SK-N-SH (cell line): ENCODE results near the gene ICE1. TPM values are rescaled to one million over a fixed set of nuclear protein-coding genes. Genes with fewer than 3 reads are reported as not detected.

Experiments
- CTCF ChIA-PET: fragments of 300-600, 350-600 bp; formaldehyde crosslinking; extraction: SDS; loops from one replicate; lab custom pipeline; 2021; lab: Yijun Ruan, JAX
- POLR2A ChIA-PET: fragments of 350-600 bp; sonication (Branson Sonifier 250); formaldehyde crosslinking; extraction: SDS; loops from one replicate; lab custom pipeline; 2020; ENCODE audit warnings: antibody characterized with exemption, inconsistent platforms; lab: Yijun Ruan, JAX
- DNase-seq: peaks from one replicate; pipeline ENCODE4 v3.0.0; 2012
- H2AFZ ChIP-seq: fragments of 200-600 bp; sonication (generic); 2 replicates; pipeline ENCODE4 v1.8.1; 2016; ENCODE audit warnings: antibody characterized with exemption, mild to moderate bottlenecking, low read depth
- H3F3A ChIP-seq: fragments of 200-600 bp; sonication (generic); replicated peaks from 2 replicates; pipeline ENCODE3; 2016; ENCODE audit warnings: antibody characterized with exemption, mild to moderate bottlenecking; ENCODE audit not compliant: insufficient read depth
- H3K27ac ChIP-seq, 2 experiments: fragments of 200-500 bp in 1 of 2; fragments of 200-600 bp in 1 of 2; sonication (Bioruptor generic) in 1 of 2; sonication (generic), shearing (Covaris generic) in 1 of 2; 2 replicates each; pipeline versions ENCODE4 v1.5.1 to v1.6.1; 2014 to 2016; ENCODE audit warnings: low read depth in 2 of 2, inconsistent platforms in 1 of 2, low read length in 1 of 2, mild to moderate bottlenecking in 1 of 2, mixed read lengths in 1 of 2
- H3K27me3 ChIP-seq: fragments of 200-600 bp; sonication (generic), shearing (Covaris generic); 2 replicates; pipeline ENCODE4 v1.6.1; 2016; ENCODE audit warnings: mixed run types; ENCODE audit not compliant: insufficient read depth
- H3K36me3 ChIP-seq, 2 experiments: fragments of 200-500 bp in 1 of 2; fragments of 200-600 bp in 1 of 2; sonication (Bioruptor generic) in 1 of 2; sonication (generic) in 1 of 2; replicated peaks in 1 of 2; 2 replicates each; pipeline versions ENCODE3 to v1.5.1; 2014 to 2016; ENCODE audit warnings: low read length in 1 of 2, mild to moderate bottlenecking in 1 of 2; ENCODE audit not compliant: insufficient read depth in 2 of 2, control insufficient read depth in 1 of 2
- H3K4me1 ChIP-seq, 2 experiments: fragments of 200-500 bp in 1 of 2; fragments of 200-600 bp in 1 of 2; sonication (Bioruptor generic) in 1 of 2; sonication (generic), shearing (Covaris generic) in 1 of 2; 2 replicates each; pipeline versions ENCODE4 v1.5.1 to v1.6.1; 2014 to 2016; ENCODE audit warnings: low read depth in 1 of 2, low read length in 1 of 2, mixed run types in 1 of 2; ENCODE audit not compliant: insufficient read depth in 2 of 2, control insufficient read depth in 1 of 2
- H3K4me2 ChIP-seq: fragments of 200-600 bp; sonication (generic), shearing (Covaris generic); 2 replicates; pipeline ENCODE4 v1.6.1; 2017; ENCODE audit warnings: mixed run types
- H3K4me3 ChIP-seq, 2 experiments: fragments of 200-500 bp in 1 of 2; fragments of 200-600 bp in 1 of 2; sonication (Bioruptor generic) in 1 of 2; sonication (generic), shearing (Covaris generic) in 1 of 2; 2 replicates each; pipeline versions ENCODE4 v1.5.1 to v1.8.1; 2014 to 2016; ENCODE audit warnings: low read depth in 2 of 2, inconsistent platforms in 1 of 2, low read length in 1 of 2, mild to moderate bottlenecking in 1 of 2, mixed read lengths in 1 of 2, moderate library complexity in 1 of 2
- H3K79me2 ChIP-seq: fragments of 200-600 bp; sonication (generic); 2 replicates; pipeline ENCODE4 v1.8.1; 2017; ENCODE audit warnings: mild to moderate bottlenecking; ENCODE audit not compliant: insufficient read depth
- H3K9ac ChIP-seq: fragments of 200-600 bp; sonication (generic); 2 replicates; pipeline ENCODE4 v1.6.1; 2017; ENCODE audit warnings: mixed run types
- H3K9me2 ChIP-seq: fragments of 200-600 bp; sonication (generic); 2 replicates; pipeline ENCODE4 v1.6.1; 2017; ENCODE audit warnings: mixed run types
- H3K9me3 ChIP-seq: fragments of 200-600 bp; sonication (generic); 2 replicates; pipeline ENCODE4 v1.6.1; 2017; ENCODE audit warnings: mixed run types, mild to moderate bottlenecking, moderate library complexity
- H4K20me1 ChIP-seq: fragments of 200-600 bp; sonication (generic); 2 replicates; pipeline ENCODE4 v1.6.1; 2017; ENCODE audit warnings: mild to moderate bottlenecking, mixed run types; ENCODE audit not compliant: insufficient read depth
- EP300 ChIP-seq, 2 experiments: IDR thresholded peaks; 2 replicates each; pipeline versions ENCODE4 v1.4.0 to v1.6.1; 2012; ENCODE audit warnings: borderline replicate concordance in 1 of 2, low read depth in 1 of 2, low read length in 1 of 2
- EZH2phosphoT487 ChIP-seq: fragments of 200-600 bp; sonication (generic); IDR thresholded peaks from 2 replicates; pipeline ENCODE4 v1.6.1; 2017; ENCODE audit warnings: low read depth, mixed run types, mild to moderate bottlenecking, antibody characterized with exemption, moderate library complexity, borderline replicate concordance
- FOSL2 ChIP-seq: IDR thresholded peaks from 2 replicates; pipeline ENCODE4 v1.4.0; 2012; ENCODE audit warnings: low read depth, mild to moderate bottlenecking, moderate library complexity, borderline replicate concordance
- FOXM1 ChIP-seq: IDR thresholded peaks from 2 replicates; pipeline ENCODE4 v1.4.0; 2012; ENCODE audit warnings: low read depth, mild to moderate bottlenecking
- GABPA ChIP-seq: IDR thresholded peaks from 2 replicates; pipeline ENCODE4 v1.4.0; 2012; ENCODE audit warnings: low read depth, mild to moderate bottlenecking
- JUND ChIP-seq: IDR thresholded peaks from 2 replicates; pipeline ENCODE4 v1.4.0; 2012
- MEF2A ChIP-seq: IDR thresholded peaks from 2 replicates; pipeline ENCODE4 v1.4.0; 2012; ENCODE audit warnings: low read depth, borderline replicate concordance
- NRF1 ChIP-seq: IDR thresholded peaks from 2 replicates; pipeline ENCODE4 v1.6.1; 2012; ENCODE audit warnings: low read depth, mild to moderate bottlenecking, low read length
- POLR2AphosphoS5 ChIP-seq: IDR thresholded peaks from 2 replicates; pipeline ENCODE4 v1.6.1; 2012; ENCODE audit warnings: low read depth, low read length
- RFX5 ChIP-seq: IDR thresholded peaks from 2 replicates; pipeline ENCODE4 v1.6.1; 2012; ENCODE audit warnings: mild to moderate bottlenecking, improper control_type of control experiment, low read length
- SIN3A ChIP-seq: IDR thresholded peaks from 2 replicates; pipeline ENCODE4 v1.6.1; 2012; ENCODE audit warnings: low read depth, mild to moderate bottlenecking, low read length, moderate library complexity, borderline replicate concordance
- SMC3 ChIP-seq: IDR thresholded peaks from 2 replicates; pipeline ENCODE4 v1.6.1; 2012; ENCODE audit warnings: low read depth, low read length, improper control_type of control experiment
- TAF1 ChIP-seq: IDR thresholded peaks from 2 replicates; pipeline ENCODE4 v1.6.1; 2012; ENCODE audit warnings: low read depth, mild to moderate bottlenecking, low read length, moderate library complexity, borderline replicate concordance
- TEAD4 ChIP-seq: IDR thresholded peaks from 2 replicates; pipeline ENCODE4 v1.4.0; 2012; ENCODE audit warnings: mild to moderate bottlenecking, borderline replicate concordance; ENCODE audit not compliant: insufficient read depth
- WGBS: methylation state at CpG from one replicate; pipeline ENCODE4 v1.1.6; 2017; ENCODE audit warnings: low lambda C conversion rate; 5-methylcytosine and 5-hydroxymethylcytosine counted together
- polyA plus RNA-seq, 3 experiments: library from polyadenylated mRNA; depleted of rRNA; stranded (reverse); fragments of >200 nt; gene quantifications; 2 replicates each; pipeline ENCODE4 v1.2.3, GENCODE V29; 2012
- TF ChIP-seq, protein P1 (sequence below): fragments of 150-350 bp; IDR thresholded peaks from 2 replicates; pipeline ENCODE4 v1.6.1; 2016; ENCODE audit warnings: mild to moderate bottlenecking, low read depth, low read length
- TF ChIP-seq, protein P2 (sequence below): fragments of 200-600 bp; sonication (generic); IDR thresholded peaks from 2 replicates; pipeline ENCODE4 v1.6.1; 2017; ENCODE audit warnings: antibody characterized with exemption, mild to moderate bottlenecking, moderate library complexity
- TF ChIP-seq, protein P3 (sequence below): fragments of 150-350 bp; IDR thresholded peaks from 2 replicates; pipeline ENCODE4 v1.6.1; 2017; ENCODE audit warnings: antibody characterized with exemption, low read length, low read depth, borderline replicate concordance
- TF ChIP-seq, protein P4 (sequence below): IDR thresholded peaks from 2 replicates; pipeline ENCODE4 v1.4.0; 2012; ENCODE audit warnings: low read depth

The ICE1 gene
- polyA plus RNA-seq, 1 of the 3 experiments (the other 2 are of a cell fraction): 9.4 TPM

DNA sequence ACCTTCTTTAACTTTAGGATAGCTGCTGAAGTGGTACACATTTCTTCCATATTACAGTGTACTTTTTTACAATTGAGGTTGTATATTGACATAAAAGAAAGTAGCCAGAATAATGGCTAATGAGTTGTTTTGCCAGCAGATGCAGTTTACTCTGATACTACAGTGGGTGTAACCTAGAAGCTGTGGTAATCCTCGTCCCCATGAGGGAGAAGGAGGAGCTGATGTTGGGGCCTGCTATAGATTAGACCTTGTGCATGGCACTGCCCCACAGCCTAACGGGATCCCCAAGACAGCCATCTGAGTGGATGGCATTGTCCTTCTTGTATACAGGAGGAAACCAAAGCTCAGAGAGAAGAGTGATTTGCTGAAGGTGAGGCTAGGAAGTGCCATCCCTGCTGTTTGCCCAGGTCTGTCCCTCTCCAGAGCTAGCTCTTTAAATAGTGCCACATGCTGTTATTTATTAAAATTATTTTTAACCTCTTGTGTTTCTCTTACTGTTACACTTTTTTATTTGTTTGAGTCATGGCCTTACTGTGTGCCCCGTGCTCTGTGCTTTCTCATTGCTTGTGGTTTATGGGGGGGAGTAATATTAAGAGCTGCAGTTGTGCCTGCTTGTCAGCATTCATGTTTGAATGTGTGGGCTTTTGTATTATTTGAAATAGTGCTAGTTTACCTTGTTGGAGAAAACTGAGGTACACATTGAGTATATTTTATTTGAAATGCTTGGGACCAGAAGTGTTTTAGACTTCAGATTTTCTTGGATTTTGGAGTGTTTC is 65.3 kb downstream of the ICE1 start:
- Histone ChIP-seq H3K79me2 (no peaks in the 10 kb centered on the region), H3F3A (peaks cover 9% of the 10 kb centered on the region), H3K4me1 (peaks cover 0 to 9% of the 10 kb centered on the region in 2 experiments; a peak in 1 of 4 replicates), H3K27ac (no peak overlapping the region), H2AFZ (no peak overlapping the region), H3K9me3 (no peaks in the 10 kb centered on the region), H3K9ac (no peak overlapping the region), H4K20me1 (no peaks in the 10 kb centered on the region; the same call in 1 of the 2 replicates), H3K4me3 (no peak overlapping the region), H3K27me3 (no peaks in the 10 kb centered on the region), H3K36me3 (peaks cover 20 to 52% of the 10 kb centered on the region in 2 experiments), H3K9me2 (no peaks in the 10 kb centered on the region), H3K4me2 (no peak overlapping the region)
- CTCF ChIA-PET: interaction anchor here (0.8 to 2.0 kb wide), 5 partner anchors 9 to 1090 kb away, joined by 3 to 11 read pairs (median 4); no protein-coding TSS in a partner anchor
- no peak for DNase-seq
- TF ChIP-seq TAF1 (no peak), FOXM1 (no peak), JUND (no peak), FOSL2 (no peak)
- TF ChIP-seq, protein P1, sequence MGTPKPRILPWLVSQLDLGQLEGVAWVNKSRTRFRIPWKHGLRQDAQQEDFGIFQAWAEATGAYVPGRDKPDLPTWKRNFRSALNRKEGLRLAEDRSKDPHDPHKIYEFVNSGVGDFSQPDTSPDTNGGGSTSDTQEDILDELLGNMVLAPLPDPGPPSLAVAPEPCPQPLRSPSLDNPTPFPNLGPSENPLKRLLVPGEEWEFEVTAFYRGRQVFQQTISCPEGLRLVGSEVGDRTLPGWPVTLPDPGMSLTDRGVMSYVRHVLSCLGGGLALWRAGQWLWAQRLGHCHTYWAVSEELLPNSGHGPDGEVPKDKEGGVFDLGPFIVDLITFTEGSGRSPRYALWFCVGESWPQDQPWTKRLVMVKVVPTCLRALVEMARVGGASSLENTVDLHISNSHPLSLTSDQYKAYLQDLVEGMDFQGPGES: no peak
- TF ChIP-seq, protein P2, sequence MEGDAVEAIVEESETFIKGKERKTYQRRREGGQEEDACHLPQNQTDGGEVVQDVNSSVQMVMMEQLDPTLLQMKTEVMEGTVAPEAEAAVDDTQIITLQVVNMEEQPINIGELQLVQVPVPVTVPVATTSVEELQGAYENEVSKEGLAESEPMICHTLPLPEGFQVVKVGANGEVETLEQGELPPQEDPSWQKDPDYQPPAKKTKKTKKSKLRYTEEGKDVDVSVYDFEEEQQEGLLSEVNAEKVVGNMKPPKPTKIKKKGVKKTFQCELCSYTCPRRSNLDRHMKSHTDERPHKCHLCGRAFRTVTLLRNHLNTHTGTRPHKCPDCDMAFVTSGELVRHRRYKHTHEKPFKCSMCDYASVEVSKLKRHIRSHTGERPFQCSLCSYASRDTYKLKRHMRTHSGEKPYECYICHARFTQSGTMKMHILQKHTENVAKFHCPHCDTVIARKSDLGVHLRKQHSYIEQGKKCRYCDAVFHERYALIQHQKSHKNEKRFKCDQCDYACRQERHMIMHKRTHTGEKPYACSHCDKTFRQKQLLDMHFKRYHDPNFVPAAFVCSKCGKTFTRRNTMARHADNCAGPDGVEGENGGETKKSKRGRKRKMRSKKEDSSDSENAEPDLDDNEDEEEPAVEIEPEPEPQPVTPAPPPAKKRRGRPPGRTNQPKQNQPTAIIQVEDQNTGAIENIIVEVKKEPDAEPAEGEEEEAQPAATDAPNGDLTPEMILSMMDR: no peak
- TF ChIP-seq, protein P3, sequence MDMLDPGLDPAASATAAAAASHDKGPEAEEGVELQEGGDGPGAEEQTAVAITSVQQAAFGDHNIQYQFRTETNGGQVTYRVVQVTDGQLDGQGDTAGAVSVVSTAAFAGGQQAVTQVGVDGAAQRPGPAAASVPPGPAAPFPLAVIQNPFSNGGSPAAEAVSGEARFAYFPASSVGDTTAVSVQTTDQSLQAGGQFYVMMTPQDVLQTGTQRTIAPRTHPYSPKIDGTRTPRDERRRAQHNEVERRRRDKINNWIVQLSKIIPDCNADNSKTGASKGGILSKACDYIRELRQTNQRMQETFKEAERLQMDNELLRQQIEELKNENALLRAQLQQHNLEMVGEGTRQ: no peak
- POLR2A ChIA-PET: no interaction called here
- WGBS: 88% methylated on average over 3 of the region's 3 CpGs

DNA sequence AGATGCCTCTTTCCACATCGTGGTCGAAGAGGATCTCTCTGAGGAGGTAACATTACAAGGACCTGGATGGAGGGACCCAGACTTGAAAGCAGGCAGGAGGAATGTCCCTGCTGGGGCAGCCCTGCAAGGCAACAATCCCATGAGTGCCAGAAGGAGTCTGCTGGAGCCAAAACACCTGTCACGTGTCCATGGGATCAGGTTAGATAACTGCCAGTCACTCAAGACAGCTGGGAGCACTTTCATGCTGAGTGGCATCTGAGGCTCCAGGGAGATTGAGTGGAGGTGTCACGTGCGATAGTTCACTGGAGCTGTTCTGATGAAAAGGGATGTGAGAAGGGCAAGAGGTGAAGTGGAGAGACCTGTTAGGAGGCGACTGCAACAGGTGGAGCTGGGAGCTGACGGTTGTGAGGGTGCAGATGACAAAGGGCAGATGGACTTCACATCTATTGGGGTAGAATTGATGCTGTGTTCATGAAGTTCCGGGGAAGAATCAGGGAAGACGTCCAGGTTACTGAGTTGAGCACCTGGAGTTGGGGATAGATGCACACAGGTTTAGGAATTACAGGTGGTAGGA is 68.4 kb downstream of the ICE1 start:
- Histone ChIP-seq H3K9me2 (no peaks in the 10 kb centered on the region), H3K79me2 (no peaks in the 10 kb centered on the region), H3K4me1 (peaks cover 0 to 10% of the 10 kb centered on the region in 2 experiments; a peak in 1 of 4 replicates), H3F3A (peaks cover 9% of the 10 kb centered on the region), H3K9ac (no peak overlapping the region), H3K9me3 (no peaks in the 10 kb centered on the region), H3K4me3 (no peak overlapping the region), H2AFZ (no peak overlapping the region), H3K27me3 (no peaks in the 10 kb centered on the region), H4K20me1 (no peaks in the 10 kb centered on the region; the same call in 1 of the 2 replicates), H3K36me3 (peaks cover 20 to 44% of the 10 kb centered on the region in 2 experiments), H3K27ac (no peak overlapping the region), H3K4me2 (no peak overlapping the region)
- 94% methylated on average over 9 of the region's 9 CpGs for WGBS
- ChIA-PET CTCF (interaction anchor here (0.6 to 3.4 kb wide), 7 partner anchors 959 to 1291 kb away, joined by 3 to 14 read pairs (median 3); no protein-coding TSS in a partner anchor), POLR2A (no interaction called here)
- DNase-seq: no peak
- TF ChIP-seq FOXM1: no peak
- no peak for TF ChIP-seq SIN3A
- TF ChIP-seq EP300 (IDR thresholded peaks at IDR 0.05; ENCODE audit: borderline replicate concordance in 1 of 2, low read depth in 1 of 2, low read length in 1 of 2): no peak
- no peak for TF ChIP-seq MEF2A
- no peak for TF ChIP-seq RFX5
- TF ChIP-seq POLR2AphosphoS5: no peak
- TF ChIP-seq, protein P4, sequence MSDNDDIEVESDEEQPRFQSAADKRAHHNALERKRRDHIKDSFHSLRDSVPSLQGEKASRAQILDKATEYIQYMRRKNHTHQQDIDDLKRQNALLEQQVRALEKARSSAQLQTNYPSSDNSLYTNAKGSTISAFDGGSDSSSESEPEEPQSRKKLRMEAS: no peak
- TF ChIP-seq TEAD4: no peak
- TF ChIP-seq EZH2phosphoT487: no peak
- TF ChIP-seq TAF1: no peak
- TF ChIP-seq GABPA: no peak
- no peak for TF ChIP-seq FOSL2
- TF ChIP-seq NRF1: no peak
- TF ChIP-seq, protein P1: no peak
- TF ChIP-seq SMC3: no peak
- TF ChIP-seq, protein P3: no peak
